DMS153 (cell line): ENCODE measurements around the gene EIF2S1.
"Not testable (repeated sequence)": the region's sequence is repeated elsewhere in the genome, so short reads cannot be mapped to it uniquely, and the experiment has no call there.

Experiments used
- DNase-seq: peaks from one replicate; lab custom pipeline; 2025; lab: John Stamatoyannopoulos, UW

The EIF2S1 gene

DNA sequence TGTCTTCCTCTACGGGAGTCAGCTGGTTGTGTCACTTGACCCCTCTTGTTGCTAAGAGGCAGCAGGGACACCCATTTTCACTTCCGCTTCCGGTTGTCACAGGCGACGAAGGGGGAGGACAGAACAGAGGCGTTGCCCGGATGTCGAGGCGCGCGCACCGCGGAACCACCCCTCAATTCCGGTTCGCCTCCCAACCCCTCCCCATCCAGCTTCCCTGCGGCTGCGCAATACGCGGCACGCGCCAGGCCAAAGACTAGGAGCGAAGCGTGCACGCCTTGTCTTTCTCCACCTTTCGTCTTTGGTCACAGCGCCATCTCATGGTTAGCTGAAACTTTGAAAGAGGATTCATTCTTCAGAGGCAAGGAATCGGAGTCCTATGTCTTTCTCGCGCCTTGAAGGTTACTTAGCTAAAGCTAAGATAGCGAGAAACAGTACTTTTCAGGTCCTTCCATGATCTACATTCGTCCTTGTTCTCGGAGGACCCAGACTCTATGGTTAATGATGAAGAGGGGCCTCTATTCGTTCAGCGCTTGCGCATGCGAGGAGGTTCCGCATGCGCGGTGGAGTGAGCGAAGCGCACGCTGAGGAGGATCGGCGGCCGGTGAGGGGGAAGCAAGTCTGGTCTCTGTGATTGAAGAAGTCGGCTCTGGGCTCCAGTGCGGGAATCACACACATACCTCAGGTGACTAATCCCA lies at the start of gene EIF2S1, which contains the start of gene ATP6V1D:
TSS of gene EIF2S1 (plus strand) at position 554 of the 695 bp plus-strand sequence. CDS start 4,440 bp downstream, outside the sequence.
TSS of gene ATP6V1D (minus strand) at position 30 of the 695 bp plus-strand sequence. CDS start 106 bp downstream, outside the sequence.
- peak; percentile 98 for DNase-seq

GRCh38 chr14:67311868-67312267 lies 48.3 kb upstream of the EIF2S1 start:
- DNase-seq = no peak

GRCh38 chr14:67313153-67313552 lies 47.0 kb upstream of the EIF2S1 start:
- peak; percentile 32 for DNase-seq

DNA sequence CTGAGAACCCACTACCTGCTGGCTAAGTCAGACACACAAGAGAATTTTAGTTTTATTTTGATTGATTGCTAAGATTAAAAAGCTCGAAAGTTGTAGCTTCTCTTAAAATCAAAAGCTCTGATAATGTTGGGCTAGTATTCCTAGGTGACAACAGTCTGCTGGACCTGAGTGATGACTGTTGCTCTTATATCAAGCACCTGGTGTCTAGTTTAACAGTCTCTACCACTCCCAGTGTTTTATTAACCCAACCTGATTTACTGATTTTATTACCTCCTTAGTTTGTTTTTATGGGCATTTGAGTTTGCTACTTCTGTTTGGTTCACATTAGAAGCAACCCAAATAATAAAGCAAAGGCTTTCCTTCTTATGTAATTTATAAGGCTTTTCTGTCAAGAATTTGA lies 42.3 kb upstream of the EIF2S1 start:
- peak; percentile 10 for DNase-seq

- no peak for DNase-seq
Observed at GRCh38 chr14:67319142-67319541, 41.0 kb upstream of the EIF2S1 start.

- DNase-seq = not testable (repeated sequence)
Observed at GRCh38 chr14:67329666-67330065, 30.5 kb upstream of the EIF2S1 start.

GRCh38 chr14:67331368-67332125 lies 28.6 kb upstream of the EIF2S1 start:
- no peak for DNase-seq

- no peak for DNase-seq
Observed at GRCh38 chr14:67332468-67332867, 27.7 kb upstream of the EIF2S1 start.

DNA sequence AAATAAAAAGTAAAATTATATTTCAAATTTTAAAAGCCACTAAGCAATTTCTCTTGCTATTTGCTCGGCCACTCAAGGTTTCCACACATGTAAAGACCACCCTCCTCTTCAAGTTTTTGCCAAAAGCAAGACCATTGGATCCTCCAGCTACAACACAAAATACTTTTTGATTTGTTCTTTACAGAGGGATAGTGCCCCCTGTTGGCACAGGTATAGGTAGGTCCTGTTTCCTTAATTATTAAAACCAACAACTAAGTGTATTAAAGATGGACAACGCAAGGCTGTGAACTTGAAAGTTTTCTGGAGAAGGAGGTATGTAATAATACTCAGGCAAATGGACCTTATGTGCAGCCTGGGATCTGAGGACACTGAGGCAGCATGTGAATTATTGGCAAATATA lies 24.3 kb upstream of the EIF2S1 start:
- DNase-seq = no peak

- not testable (repeated sequence) for DNase-seq
Observed at GRCh38 chr14:67341231-67341630, 18.9 kb upstream of the EIF2S1 start.

DNA sequence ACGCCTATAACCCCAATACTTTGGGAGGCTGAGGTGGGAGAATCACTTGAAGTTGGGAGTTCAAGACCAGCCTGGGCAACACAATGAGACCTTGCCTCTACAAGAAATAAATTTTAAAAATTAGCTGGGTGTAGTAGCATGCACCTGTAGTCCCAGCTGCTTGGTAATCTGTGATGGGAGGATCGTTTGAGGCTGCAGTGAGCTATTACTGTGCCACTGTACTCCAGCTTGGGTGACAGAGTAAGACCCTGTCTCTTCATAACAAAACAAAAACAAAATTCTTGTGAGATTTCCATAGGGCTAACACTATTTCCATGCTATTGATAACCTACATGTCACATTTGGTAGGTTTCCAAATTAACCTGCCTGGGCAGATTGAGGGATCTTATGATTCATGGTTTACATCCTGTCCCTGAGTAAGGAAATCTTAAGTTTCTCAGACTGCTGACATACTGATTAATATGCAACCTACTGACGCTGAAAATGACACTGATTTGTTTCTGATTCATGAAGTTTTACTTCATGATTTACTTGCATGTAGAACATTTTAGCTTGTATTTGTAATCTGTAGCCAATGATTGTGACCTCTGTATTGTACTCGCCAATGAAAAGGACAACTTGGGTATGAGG lies 16.4 kb upstream of the EIF2S1 start:
- no peak for DNase-seq

DNA sequence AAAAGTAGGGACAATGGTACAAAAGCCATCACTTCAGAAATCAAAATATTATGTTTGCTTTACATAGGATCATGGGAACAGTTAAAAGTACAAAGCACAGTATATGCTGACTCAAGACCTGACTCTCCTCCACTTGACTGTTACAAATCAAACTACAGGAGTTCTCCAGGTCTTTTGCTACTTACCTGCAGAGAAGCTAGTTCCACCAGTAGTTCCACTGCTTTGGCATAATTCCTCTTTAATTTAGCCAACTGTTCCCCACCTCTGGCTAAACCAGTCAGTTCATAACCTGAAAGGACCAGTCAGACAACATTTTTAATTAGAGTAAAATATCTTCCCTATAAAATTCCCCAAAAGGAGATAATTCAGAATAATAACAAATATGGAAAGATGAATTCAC lies 14.5 kb upstream of the EIF2S1 start:
- DNase-seq = no peak

DNA sequence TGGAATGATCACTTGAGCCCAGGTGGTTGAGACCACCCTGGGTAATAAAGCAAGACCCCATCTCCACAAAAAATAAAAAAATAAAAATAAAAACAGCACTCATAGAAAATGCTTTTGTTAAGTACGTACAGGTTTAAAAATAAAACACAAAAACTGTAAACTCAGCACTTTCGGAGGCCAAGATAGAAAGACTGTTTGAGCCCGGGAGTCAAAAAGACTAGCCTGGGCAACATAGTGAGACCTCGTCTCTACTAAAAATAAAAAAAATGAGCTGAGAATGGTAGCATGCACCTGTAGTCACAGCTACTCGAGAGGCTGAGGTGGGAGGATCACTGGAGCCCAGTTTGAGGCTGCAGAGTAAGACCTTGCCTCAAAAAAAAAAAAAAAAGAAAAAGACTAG lies 8.1 kb upstream of the EIF2S1 start:
- no peak for DNase-seq

- no peak for DNase-seq
Observed at GRCh38 chr14:67357186-67357968, 2.8 kb upstream of the EIF2S1 start.

DNA sequence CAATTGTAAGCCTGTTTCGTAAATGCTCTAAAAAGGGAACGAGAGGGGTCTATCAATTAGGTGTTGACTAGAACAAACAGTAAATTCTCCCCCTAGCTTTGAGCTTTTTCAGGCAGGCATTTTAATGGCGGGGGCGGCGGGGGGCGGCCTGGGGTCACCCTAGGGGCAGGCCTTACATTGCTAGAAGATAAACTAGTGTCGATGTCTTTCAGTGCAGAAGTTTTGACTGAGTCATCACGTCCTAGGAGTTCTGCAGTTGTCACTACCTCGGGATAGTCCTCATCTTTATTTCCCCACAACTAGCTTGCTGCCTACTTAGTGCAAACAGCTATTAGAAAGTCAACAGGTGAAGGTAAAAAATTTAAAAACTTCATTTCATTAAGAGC lies 2.2 kb upstream of the EIF2S1 start:
- no peak for DNase-seq

GRCh38 chr14:67358924-67359774 lies 979 bp upstream of the EIF2S1 start:
- DNase-seq = no peak

- DNase-seq = no peak
Observed at GRCh38 chr14:67360470-67361206, 510 bp downstream of the EIF2S1 start.

DNA sequence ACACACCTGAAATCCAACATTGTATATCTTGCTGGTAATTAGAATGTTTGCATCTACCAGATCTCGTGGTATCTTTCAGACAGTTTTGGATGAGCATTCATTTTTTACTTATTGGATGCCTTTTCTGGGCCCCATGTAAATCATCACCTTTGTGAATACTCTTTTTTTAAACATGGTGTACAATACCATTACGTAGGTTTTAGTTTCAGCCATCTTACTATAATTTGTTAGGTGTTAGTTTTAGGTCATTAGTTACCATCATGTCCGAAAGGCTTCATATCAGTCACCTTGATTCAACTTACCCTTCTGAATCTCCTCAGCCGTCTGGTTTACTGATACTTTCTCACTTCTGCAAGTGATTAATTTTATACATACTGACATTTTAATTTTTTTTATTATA lies 5.3 kb downstream of the EIF2S1 start:
- DNase-seq = no peak

DNA sequence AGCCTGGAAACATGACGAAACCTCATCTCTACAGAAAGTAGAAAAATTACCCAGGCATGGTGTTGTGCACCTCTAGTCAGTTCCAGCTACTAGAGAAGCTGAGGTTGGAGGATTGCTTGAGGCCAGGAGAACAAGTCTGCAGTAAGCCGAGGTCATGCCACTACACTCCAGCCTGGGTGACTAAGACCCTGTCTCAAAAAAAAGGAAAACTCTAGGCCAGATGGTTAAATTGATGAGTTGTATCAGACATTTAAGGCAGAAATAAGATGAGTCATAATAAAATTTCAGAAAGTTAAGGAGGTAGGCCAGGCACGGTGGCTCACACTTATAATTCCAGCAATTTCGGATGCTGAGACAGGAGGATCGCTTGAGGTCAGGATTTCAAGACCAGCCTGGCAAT lies 10.7 kb downstream of the EIF2S1 start:
- DNase-seq = no peak
